SK-N-SH (cell line): ENCODE measurements around the gene EFHD1.
"Not testable (repeated sequence)": the region's sequence is repeated elsewhere in the genome, so short reads cannot be mapped to it uniquely, and the experiment has no call there.

Experiments used
- CTCF ChIP-seq: fragments of 200-600 bp; sonication (generic); IDR thresholded peaks from 2 replicates; pipeline ENCODE4 v1.6.1; 2017; ENCODE audit warnings: antibody characterized with exemption, mild to moderate bottlenecking, moderate library complexity
- EZH2phosphoT487 ChIP-seq: fragments of 200-600 bp; sonication (generic); IDR thresholded peaks from 2 replicates; pipeline ENCODE4 v1.6.1; 2017; ENCODE audit warnings: low read depth, mixed run types, mild to moderate bottlenecking, antibody characterized with exemption, moderate library complexity, borderline replicate concordance
- POLR2AphosphoS5 ChIP-seq: IDR thresholded peaks from 2 replicates; pipeline ENCODE4 v1.6.1; 2012; ENCODE audit warnings: low read depth, low read length
- RAD21 ChIP-seq: IDR thresholded peaks from 2 replicates; pipeline ENCODE4 v1.6.1; 2012; ENCODE audit warnings: mild to moderate bottlenecking, low read length
- REST ChIP-seq: IDR thresholded peaks from 2 replicates; pipeline ENCODE4 v1.6.1; 2012; ENCODE audit warnings: mild to moderate bottlenecking, low read depth, low read length, moderate library complexity
- TEAD4 ChIP-seq: IDR thresholded peaks from 2 replicates; pipeline ENCODE4 v1.4.0; 2012; ENCODE audit warnings: mild to moderate bottlenecking, borderline replicate concordance; ENCODE audit not compliant: insufficient read depth

- not testable (repeated sequence) for TF ChIP-seq CTCF, REST, POLR2AphosphoS5, TEAD4, RAD21, EZH2phosphoT487
These were observed 2.0 kb downstream of the EFHD1 start for GRCh38 chr2:232635376-232635775.
